Cardiac fibroblast (primary cell): ENCODE measurements around the gene ST6GALNAC6.

ENCODE experiments used
- DNase-seq, 2 donors: peaks; one replicate each; pipeline versions ENCODE4 v3.0.0 to v3.0.0-alpha.2; 2010; ENCODE audit warnings: low read depth in 2 of 2
- H3K4me3 ChIP-seq, 2 donors: replicated peaks in 1 of 2; 1 replicate in 1 of 2; 2 replicates in 1 of 2; pipeline ENCODE4 v1.5.1; 2011; ENCODE audit warnings: low read depth in 2 of 2, low read length in 2 of 2, mild to moderate bottlenecking in 2 of 2, moderate library complexity in 1 of 2
- TF ChIP-seq, protein P1 (sequence below): IDR thresholded peaks from one replicate; pipeline ENCODE4 v1.5.1; 2011; ENCODE audit warnings: low read depth, mild to moderate bottlenecking, low read length, inconsistent platforms

Gene ST6GALNAC6

DNA sequence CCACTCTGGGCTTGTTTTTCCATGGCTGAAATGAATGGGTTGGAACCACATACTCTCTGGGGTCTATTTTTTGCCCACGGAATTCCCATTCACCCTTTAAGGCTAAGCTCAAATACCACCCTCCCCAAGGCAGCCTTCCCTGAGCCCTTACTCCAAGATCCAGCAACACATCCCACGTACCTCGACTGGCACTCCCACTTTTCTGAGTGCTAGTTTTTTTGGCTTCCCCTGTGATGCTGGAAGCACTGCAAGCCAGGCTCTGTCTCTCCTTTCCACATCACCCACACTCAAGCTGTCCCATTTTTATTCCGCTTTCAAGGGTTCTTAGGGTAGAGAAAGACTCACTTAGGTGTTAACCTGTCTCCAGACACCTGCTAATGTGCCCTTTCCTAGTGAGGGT, 6.0 kb downstream of the ST6GALNAC6 start:
- no peak overlapping the region for H3K4me3 ChIP-seq
- DNase-seq = no peak
- TF ChIP-seq, protein P1, sequence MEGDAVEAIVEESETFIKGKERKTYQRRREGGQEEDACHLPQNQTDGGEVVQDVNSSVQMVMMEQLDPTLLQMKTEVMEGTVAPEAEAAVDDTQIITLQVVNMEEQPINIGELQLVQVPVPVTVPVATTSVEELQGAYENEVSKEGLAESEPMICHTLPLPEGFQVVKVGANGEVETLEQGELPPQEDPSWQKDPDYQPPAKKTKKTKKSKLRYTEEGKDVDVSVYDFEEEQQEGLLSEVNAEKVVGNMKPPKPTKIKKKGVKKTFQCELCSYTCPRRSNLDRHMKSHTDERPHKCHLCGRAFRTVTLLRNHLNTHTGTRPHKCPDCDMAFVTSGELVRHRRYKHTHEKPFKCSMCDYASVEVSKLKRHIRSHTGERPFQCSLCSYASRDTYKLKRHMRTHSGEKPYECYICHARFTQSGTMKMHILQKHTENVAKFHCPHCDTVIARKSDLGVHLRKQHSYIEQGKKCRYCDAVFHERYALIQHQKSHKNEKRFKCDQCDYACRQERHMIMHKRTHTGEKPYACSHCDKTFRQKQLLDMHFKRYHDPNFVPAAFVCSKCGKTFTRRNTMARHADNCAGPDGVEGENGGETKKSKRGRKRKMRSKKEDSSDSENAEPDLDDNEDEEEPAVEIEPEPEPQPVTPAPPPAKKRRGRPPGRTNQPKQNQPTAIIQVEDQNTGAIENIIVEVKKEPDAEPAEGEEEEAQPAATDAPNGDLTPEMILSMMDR = no peak

- no peak for DNase-seq
- TF ChIP-seq, protein P1 = no peak
- no peak overlapping the region for H3K4me3 ChIP-seq
Measured at GRCh38 chr9:127892831-127893230, 6.6 kb downstream of the ST6GALNAC6 start.

GRCh38 chr9:127890053-127890452, 9.3 kb downstream of the ST6GALNAC6 start:
- no peak overlapping the region for H3K4me3 ChIP-seq
- TF ChIP-seq, protein P1 = no peak
- DNase-seq = no peak

DNA sequence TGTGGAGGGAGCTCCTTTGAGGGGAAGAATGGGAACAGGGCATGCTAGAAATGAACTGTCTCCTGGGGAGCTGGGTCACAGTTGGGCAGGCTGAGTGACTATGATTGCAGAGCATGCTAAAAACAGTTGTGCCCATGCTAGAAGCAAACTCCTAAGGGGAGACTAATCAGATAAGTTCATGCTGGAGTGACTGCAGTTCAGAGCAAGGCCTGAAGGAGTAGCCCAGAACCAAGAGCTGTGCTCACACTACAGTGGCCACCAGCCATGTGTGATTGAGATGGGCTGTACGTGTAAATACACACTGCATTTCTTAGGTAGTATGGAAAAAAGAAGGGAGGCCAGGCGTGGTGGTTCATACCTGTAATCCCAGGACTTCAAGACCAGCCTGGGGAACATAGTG, 11.6 kb downstream of the ST6GALNAC6 start:
- no peak overlapping the region for H3K4me3 ChIP-seq
- TF ChIP-seq, protein P1 = peak; percentile 32
- DNase-seq = no peak

DNA sequence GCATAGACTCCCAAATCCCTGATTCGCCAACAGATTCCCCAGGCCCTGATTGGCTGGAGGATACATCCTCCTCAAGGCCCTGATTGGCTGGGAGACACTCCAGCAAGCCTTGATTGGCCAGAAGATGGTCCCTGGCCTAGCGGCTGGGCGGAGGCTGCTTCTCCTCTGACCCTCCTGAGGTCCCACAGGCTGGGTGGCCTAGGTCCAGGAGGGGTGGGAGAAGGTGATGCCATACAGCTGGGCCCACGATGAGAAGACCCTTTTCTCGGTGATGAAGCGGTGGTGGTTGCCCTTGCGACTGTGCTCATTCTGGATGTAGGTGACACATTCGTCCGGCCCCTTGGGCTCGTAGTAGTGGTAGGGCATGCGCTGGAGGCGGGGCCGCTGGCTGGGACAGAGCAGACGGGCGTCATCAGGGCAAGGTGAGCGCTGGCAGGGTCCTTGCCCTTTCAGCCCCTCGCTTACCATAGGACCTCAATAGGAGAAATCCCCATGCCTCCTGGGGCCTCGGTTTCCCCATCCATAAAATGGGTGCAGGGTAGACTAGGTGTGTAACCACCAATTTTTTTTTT, 12.9 kb downstream of the ST6GALNAC6 start:
- TF ChIP-seq, protein P1 = no peak
- DNase-seq = no peak

DNA sequence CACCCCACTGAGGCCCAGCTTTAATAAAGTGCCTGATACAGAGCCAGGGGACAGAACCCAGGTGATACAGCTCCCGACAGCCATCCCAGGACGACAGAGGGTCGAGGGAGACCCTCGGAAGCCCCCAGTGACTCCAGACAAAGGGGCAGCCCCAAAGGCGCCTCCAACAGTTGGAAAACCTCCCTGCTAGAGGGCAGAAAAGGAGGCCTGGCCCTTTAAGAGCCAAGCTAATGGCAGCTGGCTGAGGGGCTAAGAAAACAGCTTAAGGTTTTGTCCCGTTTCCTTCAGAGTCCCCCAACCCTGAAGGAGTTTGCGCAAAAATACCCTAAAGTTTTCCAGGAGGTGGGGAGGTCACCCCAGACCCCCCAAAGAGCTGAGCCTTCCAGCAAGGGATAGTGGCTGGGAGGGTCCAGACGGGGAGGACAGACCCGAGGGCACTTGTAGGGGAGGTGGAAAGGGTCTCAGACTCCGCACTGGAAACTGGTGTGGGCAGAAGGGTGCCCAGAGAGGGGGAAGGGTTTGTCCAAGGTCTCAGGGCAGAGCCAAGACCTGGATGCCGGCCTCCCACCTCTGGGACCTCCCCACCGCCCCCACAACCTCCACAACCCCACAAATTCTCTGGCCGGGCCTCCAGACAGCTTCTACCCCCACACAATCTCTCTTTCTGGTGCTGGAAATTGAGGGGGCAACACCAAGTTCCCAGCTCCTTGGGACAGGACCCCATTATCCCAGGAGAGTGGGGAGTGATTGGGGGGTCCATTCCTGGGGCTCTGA, 13.7 kb downstream of the ST6GALNAC6 start:
- H3K4me3 ChIP-seq = no peak overlapping the region
- TF ChIP-seq, protein P1 = no peak
- DNase-seq = no peak

More for the DNA sequence above, 12.9 kb downstream of the ST6GALNAC6 start:
- H3K4me3 ChIP-seq = no peak overlapping the region
